H54 (cell line): Measurements from ENCODE around the gene BIN1.

Experiments
- DNase-seq: peaks from one replicate; pipeline ENCODE4 v3.0.0; 2011; ENCODE audit warnings: low spot score, mixed read lengths; ENCODE audit not compliant: insufficient read length
- FAIRE-seq: peaks from 3 replicates; lab custom pipeline; 2011; peaks lifted over from hg19 to GRCh38; lab: Jason Lieb, UNC
- POLR2A ChIP-seq: IDR thresholded peaks from 2 replicates; pipeline ENCODE4 v1.6.1; 2011; ENCODE audit warnings: low read depth, mild to moderate bottlenecking, low read length

The BIN1 gene

GRCh38 chr2:127106991-127107621 is at the start of gene BIN1:
Gene BIN1 (minus strand): TSS chr2:127107154. CDS start chr2:127106943, 211 bp downstream.
- DNase-seq = peak; percentile 93
- TF ChIP-seq POLR2A = peak; percentile 80
- FAIRE-seq = no peak

GRCh38 chr2:127155947-127156346 is 49.0 kb upstream of the BIN1 start:
- no peak for TF ChIP-seq POLR2A
- no peak for DNase-seq
- no peak for FAIRE-seq

- DNase-seq (no peak), FAIRE-seq (no peak)
- TF ChIP-seq POLR2A = no peak
Observed at GRCh38 chr2:127155028-127155581, 48.2 kb upstream of the BIN1 start.

- DNase-seq (no peak), FAIRE-seq (no peak)
- no peak for TF ChIP-seq POLR2A
Observed at GRCh38 chr2:127154396-127154795, 47.4 kb upstream of the BIN1 start.

- FAIRE-seq = peak; percentile 89
- DNase-seq = peak; percentile 92
Observed at GRCh38 chr2:127153691-127154158, 46.8 kb upstream of the BIN1 start.

GRCh38 chr2:127150996-127151395 is 44.0 kb upstream of the BIN1 start:
- no peak for FAIRE-seq
- DNase-seq = no peak
- no peak for TF ChIP-seq POLR2A

More at GRCh38 chr2:127153691-127154158, 46.8 kb upstream of the BIN1 start:
- no peak for TF ChIP-seq POLR2A

GRCh38 chr2:127149384-127149783 is 42.4 kb upstream of the BIN1 start:
- no peak for TF ChIP-seq POLR2A
- DNase-seq (peak; percentile 29), FAIRE-seq (no peak)

- peak; percentile 7; the same call in 1 of the 2 replicates for TF ChIP-seq POLR2A
- no peak for DNase-seq
- no peak for FAIRE-seq
Observed at GRCh38 chr2:127146820-127147502, 40.0 kb upstream of the BIN1 start.

- no peak for DNase-seq
- FAIRE-seq = no peak
Observed at GRCh38 chr2:127146071-127146725, 39.2 kb upstream of the BIN1 start.

GRCh38 chr2:127145280-127145895 is 38.4 kb upstream of the BIN1 start:
- no peak for FAIRE-seq
- DNase-seq = no peak
- TF ChIP-seq POLR2A = no peak

More at GRCh38 chr2:127146071-127146725, 39.2 kb upstream of the BIN1 start:
- TF ChIP-seq POLR2A = no peak

GRCh38 chr2:127143841-127144782 is 37.2 kb upstream of the BIN1 start:
- peak; percentile 74 for FAIRE-seq
- no peak for TF ChIP-seq POLR2A
- peak; percentile 53 for DNase-seq
